SK-N-SH (cell line): ENCODE results near the gene PEX11G. TPM values are rescaled to one million over a fixed set of nuclear protein-coding genes. Genes with fewer than 3 reads are reported as not detected.
A peak's percentile ranks its signal among the peaks of the same experiment; 100 is the strongest.

Source experiments
- CTCF ChIA-PET: fragments of 300-600, 350-600 bp; formaldehyde crosslinking; extraction: SDS; loops from one replicate; lab custom pipeline; 2021; lab: Yijun Ruan, JAX
- POLR2A ChIA-PET: fragments of 350-600 bp; sonication (Branson Sonifier 250); formaldehyde crosslinking; extraction: SDS; loops from one replicate; lab custom pipeline; 2020; ENCODE audit warnings: antibody characterized with exemption, inconsistent platforms; lab: Yijun Ruan, JAX
- DNase-seq: peaks from one replicate; pipeline ENCODE4 v3.0.0; 2012
- H2AFZ ChIP-seq: fragments of 200-600 bp; sonication (generic); 2 replicates; pipeline ENCODE4 v1.8.1; 2016; ENCODE audit warnings: antibody characterized with exemption, mild to moderate bottlenecking, low read depth
- H3F3A ChIP-seq: fragments of 200-600 bp; sonication (generic); replicated peaks from 2 replicates; pipeline ENCODE3; 2016; ENCODE audit warnings: antibody characterized with exemption, mild to moderate bottlenecking; ENCODE audit not compliant: insufficient read depth
- H3K27ac ChIP-seq, 2 experiments: fragments of 200-500 bp in 1 of 2; fragments of 200-600 bp in 1 of 2; sonication (Bioruptor generic) in 1 of 2; sonication (generic), shearing (Covaris generic) in 1 of 2; 2 replicates each; pipeline versions ENCODE4 v1.5.1 to v1.6.1; 2014 to 2016; ENCODE audit warnings: low read depth in 2 of 2, inconsistent platforms in 1 of 2, low read length in 1 of 2, mild to moderate bottlenecking in 1 of 2, mixed read lengths in 1 of 2
- H3K27me3 ChIP-seq: fragments of 200-600 bp; sonication (generic), shearing (Covaris generic); 2 replicates; pipeline ENCODE4 v1.6.1; 2016; ENCODE audit warnings: mixed run types; ENCODE audit not compliant: insufficient read depth
- H3K36me3 ChIP-seq, 2 experiments: fragments of 200-500 bp in 1 of 2; fragments of 200-600 bp in 1 of 2; sonication (Bioruptor generic) in 1 of 2; sonication (generic) in 1 of 2; replicated peaks in 1 of 2; 2 replicates each; pipeline versions ENCODE3 to v1.5.1; 2014 to 2016; ENCODE audit warnings: low read length in 1 of 2, mild to moderate bottlenecking in 1 of 2; ENCODE audit not compliant: insufficient read depth in 2 of 2, control insufficient read depth in 1 of 2
- H3K4me1 ChIP-seq, 2 experiments: fragments of 200-500 bp in 1 of 2; fragments of 200-600 bp in 1 of 2; sonication (Bioruptor generic) in 1 of 2; sonication (generic), shearing (Covaris generic) in 1 of 2; 2 replicates each; pipeline versions ENCODE4 v1.5.1 to v1.6.1; 2014 to 2016; ENCODE audit warnings: low read depth in 1 of 2, low read length in 1 of 2, mixed run types in 1 of 2; ENCODE audit not compliant: insufficient read depth in 2 of 2, control insufficient read depth in 1 of 2
- H3K4me2 ChIP-seq: fragments of 200-600 bp; sonication (generic), shearing (Covaris generic); 2 replicates; pipeline ENCODE4 v1.6.1; 2017; ENCODE audit warnings: mixed run types
- H3K4me3 ChIP-seq, 2 experiments: fragments of 200-500 bp in 1 of 2; fragments of 200-600 bp in 1 of 2; sonication (Bioruptor generic) in 1 of 2; sonication (generic), shearing (Covaris generic) in 1 of 2; 2 replicates each; pipeline versions ENCODE4 v1.5.1 to v1.8.1; 2014 to 2016; ENCODE audit warnings: low read depth in 2 of 2, inconsistent platforms in 1 of 2, low read length in 1 of 2, mild to moderate bottlenecking in 1 of 2, mixed read lengths in 1 of 2, moderate library complexity in 1 of 2
- H3K79me2 ChIP-seq: fragments of 200-600 bp; sonication (generic); 2 replicates; pipeline ENCODE4 v1.8.1; 2017; ENCODE audit warnings: mild to moderate bottlenecking; ENCODE audit not compliant: insufficient read depth
- H3K9ac ChIP-seq: fragments of 200-600 bp; sonication (generic); 2 replicates; pipeline ENCODE4 v1.6.1; 2017; ENCODE audit warnings: mixed run types
- H3K9me2 ChIP-seq: fragments of 200-600 bp; sonication (generic); 2 replicates; pipeline ENCODE4 v1.6.1; 2017; ENCODE audit warnings: mixed run types
- H3K9me3 ChIP-seq: fragments of 200-600 bp; sonication (generic); 2 replicates; pipeline ENCODE4 v1.6.1; 2017; ENCODE audit warnings: mixed run types, mild to moderate bottlenecking, moderate library complexity
- H4K20me1 ChIP-seq: fragments of 200-600 bp; sonication (generic); 2 replicates; pipeline ENCODE4 v1.6.1; 2017; ENCODE audit warnings: mild to moderate bottlenecking, mixed run types; ENCODE audit not compliant: insufficient read depth
- CHD2 ChIP-seq: fragments of 150-350 bp; IDR thresholded peaks from 2 replicates; pipeline ENCODE4 v1.6.1; 2018; ENCODE audit warnings: low read length; ENCODE audit not compliant: partially characterized antibody
- CTCF ChIP-seq: fragments of 200-600 bp; sonication (generic); IDR thresholded peaks from 2 replicates; pipeline ENCODE4 v1.6.1; 2017; ENCODE audit warnings: antibody characterized with exemption, mild to moderate bottlenecking, moderate library complexity
- ELF1 ChIP-seq: IDR thresholded peaks from 2 replicates; pipeline ENCODE4 v1.4.0; 2012
- EP300 ChIP-seq, 2 experiments: IDR thresholded peaks; 2 replicates each; pipeline versions ENCODE4 v1.4.0 to v1.6.1; 2012; ENCODE audit warnings: borderline replicate concordance in 1 of 2, low read depth in 1 of 2, low read length in 1 of 2
- EZH2phosphoT487 ChIP-seq: fragments of 200-600 bp; sonication (generic); IDR thresholded peaks from 2 replicates; pipeline ENCODE4 v1.6.1; 2017; ENCODE audit warnings: low read depth, mixed run types, mild to moderate bottlenecking, antibody characterized with exemption, moderate library complexity, borderline replicate concordance
- FOXJ3 ChIP-seq: sonication (generic); formaldehyde crosslinking; IDR thresholded peaks from 2 replicates; pipeline ENCODE4 v1.5.1; 2020; ENCODE audit warnings: mild to moderate bottlenecking, missing genetic modification reagents
- GABPA ChIP-seq: IDR thresholded peaks from 2 replicates; pipeline ENCODE4 v1.4.0; 2012; ENCODE audit warnings: low read depth, mild to moderate bottlenecking
- MXI1 ChIP-seq: IDR thresholded peaks from 2 replicates; pipeline ENCODE4 v1.6.1; 2012; ENCODE audit warnings: mild to moderate bottlenecking, low read depth, low read length, improper control_type of control experiment
- NFIC ChIP-seq: IDR thresholded peaks from 2 replicates; pipeline ENCODE4 v1.4.0; 2012; ENCODE audit warnings: borderline replicate concordance
- NRF1 ChIP-seq: IDR thresholded peaks from 2 replicates; pipeline ENCODE4 v1.6.1; 2012; ENCODE audit warnings: low read depth, mild to moderate bottlenecking, low read length
- PBX3 ChIP-seq: IDR thresholded peaks from 2 replicates; pipeline ENCODE4; 2012
- POLR2AphosphoS5 ChIP-seq: IDR thresholded peaks from 2 replicates; pipeline ENCODE4 v1.6.1; 2012; ENCODE audit warnings: low read depth, low read length
- RAD21 ChIP-seq: IDR thresholded peaks from 2 replicates; pipeline ENCODE4 v1.6.1; 2012; ENCODE audit warnings: mild to moderate bottlenecking, low read length
- RCOR1 ChIP-seq: fragments of 150-350 bp; IDR thresholded peaks from 2 replicates; pipeline ENCODE4 v1.6.1; 2017; ENCODE audit warnings: antibody characterized with exemption, low read length
- RFX5 ChIP-seq: IDR thresholded peaks from 2 replicates; pipeline ENCODE4 v1.6.1; 2012; ENCODE audit warnings: mild to moderate bottlenecking, improper control_type of control experiment, low read length
- SIN3A ChIP-seq: IDR thresholded peaks from 2 replicates; pipeline ENCODE4 v1.6.1; 2012; ENCODE audit warnings: low read depth, mild to moderate bottlenecking, low read length, moderate library complexity, borderline replicate concordance
- TAF1 ChIP-seq: IDR thresholded peaks from 2 replicates; pipeline ENCODE4 v1.6.1; 2012; ENCODE audit warnings: low read depth, mild to moderate bottlenecking, low read length, moderate library complexity, borderline replicate concordance
- YY1 ChIP-seq: IDR thresholded peaks from 2 replicates; pipeline ENCODE4 v1.4.0; 2012; ENCODE audit warnings: low read depth, mild to moderate bottlenecking
- WGBS: methylation state at CpG from one replicate; pipeline ENCODE4 v1.1.6; 2017; ENCODE audit warnings: low lambda C conversion rate; 5-methylcytosine and 5-hydroxymethylcytosine counted together
- polyA plus RNA-seq, 3 experiments: library from polyadenylated mRNA; depleted of rRNA; stranded (reverse); fragments of >200 nt; gene quantifications; 2 replicates each; pipeline ENCODE4 v1.2.3, GENCODE V29; 2012
- TF ChIP-seq, protein P1 (sequence below): IDR thresholded peaks from 2 replicates; pipeline ENCODE4 v1.4.0; 2012; ENCODE audit warnings: low read depth, borderline replicate concordance
- TF ChIP-seq, protein P2 (sequence below): fragments of 150-350 bp; IDR thresholded peaks from 2 replicates; pipeline ENCODE4 v1.6.1; 2016; ENCODE audit warnings: mild to moderate bottlenecking, low read depth, low read length

The PEX11G gene
- polyA plus RNA-seq, 1 of the 3 experiments (the other 2 are of a cell fraction) = 6.1 TPM

GRCh38 chr19:7480222-7480969 is 8.4 kb downstream of the PEX11G start:
- no peaks in the 10 kb centered on the region for H3F3A ChIP-seq
- no peaks in the 10 kb centered on the region for H3K79me2 ChIP-seq
- no peaks in the 10 kb centered on the region for H3K36me3 ChIP-seq
- H3K4me3 ChIP-seq = no peak overlapping the region
- peak; percentile 32 for DNase-seq
- no peaks in the 10 kb centered on the region for H4K20me1 ChIP-seq
- no peak for TF ChIP-seq NFIC
- H3K27ac ChIP-seq = peak overlapping the region in 1 of 2 experiments; percentile 17; a peak in 1 of 4 replicates
- no peak overlapping the region for H3K9ac ChIP-seq
- ChIA-PET CTCF (no interaction called here), POLR2A (no interaction called here)
- H3K9me3 ChIP-seq = no peaks in the 10 kb centered on the region
- peaks cover 0 to 32% of the 10 kb centered on the region in 2 experiments; a peak in 1 of 4 replicates for H3K4me1 ChIP-seq
- no peaks in the 10 kb centered on the region for H3K9me2 ChIP-seq
- H3K4me2 ChIP-seq = no peak overlapping the region
- no peak overlapping the region for H2AFZ ChIP-seq
- no peaks in the 10 kb centered on the region for H3K27me3 ChIP-seq
- 87% methylated on average over 9 of the region's 11 CpGs for WGBS

- WGBS = no CpG with 5 or more reads among the region's 9 CpGs
- no peaks in the 10 kb centered on the region for H3K79me2 ChIP-seq
- no peak overlapping the region for H3K9ac ChIP-seq
- H3K36me3 ChIP-seq = no peaks in the 10 kb centered on the region
- ChIA-PET POLR2A (no interaction called here), CTCF (no interaction called here)
- no peaks in the 10 kb centered on the region for H3K9me2 ChIP-seq
- H3K4me3 ChIP-seq = no peak overlapping the region
- H2AFZ ChIP-seq = no peak overlapping the region
- TF ChIP-seq SIN3A (no peak), YY1 (no peak), NRF1 (no peak), RFX5 (no peak), EP300 (IDR thresholded peaks at IDR 0.05; ENCODE audit: borderline replicate concordance in 1 of 2, low read depth in 1 of 2, low read length in 1 of 2) (no peak), NFIC (no peak), RAD21 (no peak), CTCF (no peak), FOXJ3 (CRISPR knock-in tag) (no peak), CHD2 (no peak), PBX3 (no peak), RCOR1 (no peak), GABPA (no peak), POLR2AphosphoS5 (no peak), MXI1 (no peak), TAF1 (no peak), EZH2phosphoT487 (no peak), ELF1 (no peak)
- TF ChIP-seq, protein P1, sequence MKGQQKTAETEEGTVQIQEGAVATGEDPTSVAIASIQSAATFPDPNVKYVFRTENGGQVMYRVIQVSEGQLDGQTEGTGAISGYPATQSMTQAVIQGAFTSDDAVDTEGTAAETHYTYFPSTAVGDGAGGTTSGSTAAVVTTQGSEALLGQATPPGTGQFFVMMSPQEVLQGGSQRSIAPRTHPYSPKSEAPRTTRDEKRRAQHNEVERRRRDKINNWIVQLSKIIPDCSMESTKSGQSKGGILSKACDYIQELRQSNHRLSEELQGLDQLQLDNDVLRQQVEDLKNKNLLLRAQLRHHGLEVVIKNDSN = no peak
- TF ChIP-seq, protein P2, sequence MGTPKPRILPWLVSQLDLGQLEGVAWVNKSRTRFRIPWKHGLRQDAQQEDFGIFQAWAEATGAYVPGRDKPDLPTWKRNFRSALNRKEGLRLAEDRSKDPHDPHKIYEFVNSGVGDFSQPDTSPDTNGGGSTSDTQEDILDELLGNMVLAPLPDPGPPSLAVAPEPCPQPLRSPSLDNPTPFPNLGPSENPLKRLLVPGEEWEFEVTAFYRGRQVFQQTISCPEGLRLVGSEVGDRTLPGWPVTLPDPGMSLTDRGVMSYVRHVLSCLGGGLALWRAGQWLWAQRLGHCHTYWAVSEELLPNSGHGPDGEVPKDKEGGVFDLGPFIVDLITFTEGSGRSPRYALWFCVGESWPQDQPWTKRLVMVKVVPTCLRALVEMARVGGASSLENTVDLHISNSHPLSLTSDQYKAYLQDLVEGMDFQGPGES = no peak
- no peaks in the 10 kb centered on the region for H4K20me1 ChIP-seq
- H3K4me1 ChIP-seq = peaks cover 0 to 32% of the 10 kb centered on the region in 2 experiments; a peak in 1 of 4 replicates
- H3K27me3 ChIP-seq = no peaks in the 10 kb centered on the region
- H3K27ac ChIP-seq = no peak overlapping the region
- DNase-seq = peak; percentile 29
- no peaks in the 10 kb centered on the region for H3K9me3 ChIP-seq
- H3F3A ChIP-seq = no peaks in the 10 kb centered on the region
- H3K4me2 ChIP-seq = no peak overlapping the region
These were observed 10.0 kb downstream of the PEX11G start for GRCh38 chr19:7478843-7479227.
